HG03280 (cell line): ENCODE data around the gene DNASE2B.

Source experiments
- ATAC-seq: cut with Tn5 transposase; IDR thresholded peaks from one replicate; pipeline ENCODE4 v1.9.1; 2021; ENCODE audit warnings: mild to moderate bottlenecking, moderate library complexity; ENCODE audit not compliant: unreplicated experiment

DNASE2B gene

GRCh38 chr1:84398175-84399155, at the start of gene DNASE2B:
DNASE2B (plus strand) TSS chr1:84398484; CDS start chr1:84398565, 81 bp downstream.
- no peak for ATAC-seq

GRCh38 chr1:84348759-84349158, 49.5 kb upstream of the DNASE2B start:
- no peak for ATAC-seq

- ATAC-seq: no peak
These were observed 48.2 kb upstream of the DNASE2B start for GRCh38 chr1:84350104-84350503.

GRCh38 chr1:84350550-84350949, 47.7 kb upstream of the DNASE2B start:
- no peak for ATAC-seq

- ATAC-seq: no peak
These were observed 45.8 kb upstream of the DNASE2B start for GRCh38 chr1:84352298-84353106.

- ATAC-seq: no peak
These were observed 44.6 kb upstream of the DNASE2B start for GRCh38 chr1:84353695-84354094.

GRCh38 chr1:84355556-84355955, 42.7 kb upstream of the DNASE2B start:
- no peak for ATAC-seq

- ATAC-seq: no peak
These were observed 41.4 kb upstream of the DNASE2B start for GRCh38 chr1:84356881-84357280.

GRCh38 chr1:84358695-84359094, 39.6 kb upstream of the DNASE2B start:
- no peak for ATAC-seq

- ATAC-seq: no peak
These were observed 38.0 kb upstream of the DNASE2B start for GRCh38 chr1:84360316-84360715.

GRCh38 chr1:84361796-84362195, 36.5 kb upstream of the DNASE2B start:
- no peak for ATAC-seq

GRCh38 chr1:84363019-84363418, 35.3 kb upstream of the DNASE2B start:
- no peak for ATAC-seq

GRCh38 chr1:84363622-84364021, 34.7 kb upstream of the DNASE2B start:
- no peak for ATAC-seq

- ATAC-seq: no peak
These were observed 32.8 kb upstream of the DNASE2B start for GRCh38 chr1:84365225-84366221.

- ATAC-seq: no peak
These were observed 31.5 kb upstream of the DNASE2B start for GRCh38 chr1:84366786-84367185.

- ATAC-seq: no peak
These were observed 31.1 kb upstream of the DNASE2B start for GRCh38 chr1:84367219-84367618.

- ATAC-seq: no peak
These were observed 29.8 kb upstream of the DNASE2B start for GRCh38 chr1:84368441-84368840.

- no peak for ATAC-seq
These were observed 28.0 kb upstream of the DNASE2B start for GRCh38 chr1:84370266-84370665.

- no peak for ATAC-seq
These were observed 27.4 kb upstream of the DNASE2B start for GRCh38 chr1:84370831-84371394.
